Left hindlimb (tissue), 1 donor: Measurements from ENCODE around the gene DRGX.

Experiments
- DNase-seq: peaks from one replicate; pipeline ENCODE4 v3.0.0-alpha.2; 2018

The DRGX gene

GRCh38 chr10:49407552-49408137, 11.8 kb upstream of the DRGX start:
- peak; percentile 69 for DNase-seq

DNA sequence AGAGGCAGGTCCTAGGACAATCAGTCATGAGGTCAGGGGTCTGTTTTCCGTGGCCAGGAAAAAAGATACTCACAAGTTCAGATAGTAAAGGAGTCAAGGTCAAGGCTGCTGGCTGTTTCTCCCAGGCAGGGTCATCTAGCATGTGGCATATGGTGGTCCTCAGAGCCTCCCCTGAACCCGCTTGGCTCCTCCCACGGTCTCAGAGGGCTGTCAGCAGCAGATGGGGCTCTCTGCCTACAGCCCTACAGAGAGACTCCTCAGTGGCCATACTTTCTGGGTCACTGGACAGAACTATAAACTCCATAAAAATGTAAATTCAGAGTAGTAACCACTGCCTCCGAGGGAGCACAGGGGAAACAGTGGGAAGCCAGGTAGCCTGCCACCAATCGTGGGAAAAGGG, 11.3 kb upstream of the DRGX start:
- DNase-seq = no peak

DNA sequence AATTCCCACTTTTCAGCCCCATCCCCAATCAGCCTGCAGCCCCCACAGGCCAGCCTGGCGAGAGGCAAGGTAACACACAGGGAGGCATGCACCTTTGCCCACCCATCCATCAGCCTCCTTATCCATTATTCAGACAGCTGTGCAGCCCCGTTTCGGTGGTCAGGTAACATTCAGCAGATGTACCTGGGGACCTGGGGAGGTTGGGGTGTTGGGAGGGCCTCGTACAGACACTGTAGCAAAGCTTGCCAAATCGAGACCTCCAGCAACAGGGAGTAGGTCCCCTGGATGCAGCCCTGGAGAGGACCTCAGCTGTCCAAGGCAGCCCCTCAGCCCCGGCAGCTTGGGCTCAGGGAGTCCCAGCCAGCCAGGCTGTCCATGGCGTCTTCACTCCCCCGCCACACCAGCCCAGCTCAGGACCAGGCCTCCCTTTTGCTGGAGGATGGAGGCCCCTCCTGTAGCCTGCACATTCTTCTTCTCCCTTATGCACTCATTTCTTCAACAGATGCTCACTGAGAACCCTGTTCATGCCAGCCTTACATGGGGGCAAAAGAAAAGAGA, 8.5 kb upstream of the DRGX start:
- no peak for DNase-seq

- no peak for DNase-seq
These were observed 7.5 kb upstream of the DRGX start for GRCh38 chr10:49403363-49403762.

- DNase-seq = no peak
These were observed 4.5 kb upstream of the DRGX start for GRCh38 chr10:49400365-49400764.

DNA sequence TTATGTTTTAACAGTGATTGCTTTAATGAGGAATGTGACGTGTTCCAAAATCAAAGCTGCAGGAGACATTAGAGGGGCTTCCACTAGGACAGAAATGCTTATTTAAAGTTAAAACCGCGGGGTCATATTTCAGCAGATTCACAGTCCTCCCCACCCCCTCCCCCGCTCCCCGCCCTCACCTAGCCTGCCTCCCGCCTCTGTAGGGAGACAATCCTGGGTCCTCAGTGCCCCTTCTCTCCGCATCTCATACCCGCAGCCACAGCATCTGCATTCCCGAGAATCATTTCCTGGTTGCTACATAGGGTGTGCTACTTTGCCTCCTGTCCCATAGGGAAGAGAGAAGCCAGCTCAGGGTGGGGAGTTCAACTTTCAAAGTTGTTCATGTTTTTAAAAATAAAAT, 3.1 kb upstream of the DRGX start:
- no peak for DNase-seq

DNA sequence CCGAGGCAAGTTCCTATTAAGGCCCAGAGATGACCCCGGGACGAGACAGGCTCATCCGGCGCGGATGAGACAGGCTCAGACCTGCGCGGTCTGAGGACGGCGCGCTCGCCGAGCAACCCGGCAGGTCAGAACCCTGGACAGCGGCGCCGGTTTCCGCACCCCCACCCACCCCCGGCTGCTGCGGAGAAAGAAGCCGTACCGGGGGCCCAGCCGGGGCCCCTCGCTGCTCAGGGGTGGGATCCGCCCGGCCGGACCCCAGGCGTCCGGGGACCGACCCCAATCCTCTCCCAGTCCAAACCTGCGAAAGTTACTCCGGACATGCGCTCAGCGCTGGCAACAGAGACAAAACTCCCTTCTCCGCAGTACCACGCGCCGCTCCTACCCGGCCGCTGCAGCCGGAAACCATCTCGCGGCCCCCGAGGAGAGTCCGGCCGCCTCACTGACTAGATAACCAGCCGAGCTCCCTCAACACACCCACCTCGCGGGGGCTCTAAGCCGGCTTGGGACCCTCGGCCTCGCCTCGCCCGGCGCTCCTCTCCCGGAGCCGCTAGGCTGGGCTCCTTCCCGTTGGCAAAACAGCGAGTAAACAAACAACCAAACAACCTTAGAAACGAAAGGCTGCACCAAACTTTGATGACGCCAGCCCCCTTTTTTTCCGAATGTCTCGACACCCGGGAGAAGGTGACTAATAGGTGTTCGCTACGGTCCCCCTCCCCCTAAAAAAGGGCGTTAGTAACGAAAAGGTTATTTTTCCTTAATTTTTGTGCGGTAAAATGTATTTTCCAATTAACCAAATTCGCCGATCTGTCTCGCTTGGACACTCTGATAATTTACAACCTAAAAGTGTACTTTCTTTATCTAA, 2.3 kb upstream of the DRGX start:
- DNase-seq = peak; percentile 62

- no peak for DNase-seq
These were observed 1.4 kb upstream of the DRGX start for GRCh38 chr10:49397036-49397999.

DNA sequence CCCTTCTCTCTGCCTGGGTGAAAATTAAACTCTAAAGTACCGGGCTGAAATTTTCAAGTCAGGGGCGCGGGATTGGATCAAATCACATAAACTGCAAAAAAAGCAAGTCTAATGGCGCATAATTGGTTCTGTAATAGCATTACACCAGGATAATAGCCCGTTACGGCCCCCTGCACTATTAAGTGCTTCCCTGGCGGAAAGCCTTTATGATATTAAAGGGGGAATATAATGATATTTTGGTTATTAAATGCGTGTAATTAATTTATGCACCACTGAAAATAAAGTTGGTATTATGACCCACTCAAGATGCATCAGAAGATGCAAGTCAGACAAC, 744 bp upstream of the DRGX start:
- no peak for DNase-seq

DNA sequence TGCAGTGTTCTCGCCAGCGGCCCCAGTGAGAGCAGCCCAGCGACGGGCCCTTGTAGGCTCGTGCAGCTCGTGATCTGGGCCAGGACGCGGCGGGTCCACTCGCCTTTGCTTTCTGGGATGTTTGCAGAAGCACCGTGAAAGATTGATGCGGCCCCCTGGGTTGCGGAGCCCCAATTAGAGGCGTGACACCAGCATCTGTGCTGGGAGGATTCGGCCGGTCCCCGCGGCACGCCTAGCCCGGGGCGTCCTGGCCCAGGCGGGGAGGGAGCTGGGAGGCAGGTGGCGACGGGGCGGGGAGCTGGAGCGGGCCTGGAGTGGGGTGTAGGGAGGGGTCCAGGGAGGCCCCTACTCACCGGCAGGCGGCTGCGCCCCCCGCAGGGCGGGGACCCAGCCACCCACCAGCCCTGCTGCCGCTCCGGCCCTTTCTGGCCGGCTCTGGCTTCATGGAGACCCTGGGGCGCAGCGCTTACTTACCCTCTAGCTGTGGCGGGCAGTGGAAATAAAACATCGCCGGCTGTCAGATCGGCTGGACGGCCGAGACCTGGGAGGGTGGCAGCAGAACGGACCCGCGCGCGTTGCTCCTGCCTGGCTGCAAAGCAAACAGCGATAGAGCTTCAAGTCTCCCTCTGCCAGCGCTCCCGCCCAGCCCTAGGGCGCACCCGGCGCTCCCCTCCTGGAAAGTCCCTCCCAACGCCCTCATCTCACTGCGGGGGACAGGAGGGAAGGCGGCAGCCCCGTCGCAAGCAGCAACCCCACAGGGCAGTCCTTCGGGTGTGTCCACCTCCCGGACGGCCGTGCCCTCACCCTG, 752 bp downstream of the DRGX start:
- DNase-seq = no peak

DNA sequence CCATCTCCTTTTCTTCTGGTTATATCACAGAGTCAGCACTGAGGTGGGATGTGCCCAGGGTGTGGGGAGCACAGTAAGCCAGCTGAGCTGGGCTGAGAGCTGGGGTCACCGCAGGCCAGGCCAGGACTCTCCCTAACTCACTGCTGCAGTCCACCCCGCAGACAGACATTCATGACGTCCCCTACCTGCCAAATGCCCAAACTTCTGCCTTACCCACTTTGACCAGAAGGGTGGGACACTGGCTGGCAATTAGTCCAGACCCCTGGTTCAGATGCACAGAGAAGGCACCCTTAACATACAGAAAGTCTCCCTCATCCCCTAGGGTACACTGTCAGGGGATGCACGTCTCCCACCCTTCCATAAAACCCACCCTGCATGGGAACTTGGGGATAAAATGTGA, 2.1 kb downstream of the DRGX start:
- DNase-seq = no peak

GRCh38 chr10:49393301-49393700, 2.6 kb downstream of the DRGX start:
- DNase-seq = no peak

- no peak for DNase-seq
These were observed 6.4 kb downstream of the DRGX start for GRCh38 chr10:49389361-49389933.

DNA sequence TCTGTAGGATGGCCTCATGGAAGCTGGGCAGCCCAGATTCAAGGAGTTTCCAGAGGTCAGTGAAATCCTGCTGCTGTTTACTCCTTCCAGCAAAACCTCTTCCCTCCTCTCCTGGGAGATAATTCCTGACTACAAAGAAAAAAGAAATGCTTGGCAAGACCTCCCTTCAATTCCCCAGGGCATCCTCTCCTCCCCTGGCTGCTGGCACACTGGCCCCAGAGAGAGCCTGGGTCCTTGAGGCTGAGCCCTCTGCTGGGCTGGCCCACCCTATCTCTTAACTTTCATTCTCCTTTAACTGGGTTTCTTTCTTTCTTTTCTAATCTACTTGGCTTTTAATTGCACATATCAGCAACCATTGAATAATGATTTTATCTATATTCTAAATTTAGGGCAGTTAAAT, 7.7 kb downstream of the DRGX start:
- no peak for DNase-seq

DNA sequence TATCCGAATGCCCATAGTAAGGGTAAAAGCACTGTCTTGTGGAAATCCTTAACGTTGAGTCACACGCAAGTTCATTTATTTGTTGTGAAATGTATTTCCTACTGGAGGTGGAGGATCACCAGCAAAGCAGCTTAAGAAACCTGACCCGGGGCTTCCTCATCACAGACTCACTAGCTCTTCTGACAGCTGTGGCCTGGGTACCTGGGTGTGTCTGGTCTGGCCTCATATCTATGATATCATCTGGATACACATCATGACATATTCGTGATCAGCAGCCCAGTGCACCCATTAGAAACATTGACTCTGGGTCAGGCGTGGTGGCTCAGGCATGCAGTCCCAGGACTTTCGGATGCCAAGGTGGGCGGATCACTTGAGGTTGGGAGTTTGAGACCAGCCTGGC, 8.8 kb downstream of the DRGX start:
- DNase-seq = no peak

DNA sequence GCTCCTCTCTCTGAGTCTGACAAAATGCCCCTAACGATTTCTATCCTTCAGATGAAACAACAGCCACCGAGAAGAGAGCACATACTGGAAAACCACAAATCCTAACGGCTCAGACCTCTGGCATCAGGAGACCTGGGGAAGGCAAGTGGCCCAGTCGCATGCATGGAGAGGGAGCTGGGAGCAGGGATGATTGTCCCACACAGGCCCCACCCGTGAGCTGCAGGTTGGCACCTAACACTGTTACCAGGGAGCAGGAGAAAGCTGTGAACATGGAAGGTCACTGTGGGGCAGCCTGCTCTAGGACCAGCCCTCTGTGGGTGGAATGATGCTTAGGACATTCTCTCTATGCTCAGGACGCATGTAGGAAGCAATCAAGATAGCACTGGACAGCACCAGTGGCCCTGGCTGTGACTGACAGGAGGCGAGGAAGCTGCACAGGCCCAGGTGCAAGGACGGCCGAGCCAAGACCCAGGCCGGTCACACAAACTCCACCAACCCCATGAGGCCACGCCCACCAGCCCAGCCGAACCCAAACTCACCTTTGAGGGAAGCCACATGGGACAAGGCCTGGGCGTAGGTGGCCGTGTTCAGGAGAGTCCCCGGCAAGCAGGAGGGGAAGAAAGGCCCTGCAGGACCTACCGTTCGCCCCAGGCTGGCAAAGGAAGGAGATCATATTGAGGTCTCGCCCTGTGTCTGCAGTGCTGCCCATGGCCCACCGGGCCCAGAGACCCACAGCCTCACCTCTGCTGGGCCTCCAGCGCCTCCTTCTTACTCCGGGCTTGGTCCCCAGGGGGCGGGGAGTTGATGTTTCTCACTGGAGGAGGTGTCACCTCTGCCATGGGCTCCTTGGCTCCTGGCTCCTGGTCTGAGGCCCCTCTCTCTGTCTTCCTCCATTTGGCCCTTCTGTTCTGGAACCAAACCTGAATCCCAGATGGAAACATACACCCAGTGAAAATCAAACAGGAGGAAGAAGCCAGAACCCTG, 9.7 kb downstream of the DRGX start:
- DNase-seq = no peak

DNA sequence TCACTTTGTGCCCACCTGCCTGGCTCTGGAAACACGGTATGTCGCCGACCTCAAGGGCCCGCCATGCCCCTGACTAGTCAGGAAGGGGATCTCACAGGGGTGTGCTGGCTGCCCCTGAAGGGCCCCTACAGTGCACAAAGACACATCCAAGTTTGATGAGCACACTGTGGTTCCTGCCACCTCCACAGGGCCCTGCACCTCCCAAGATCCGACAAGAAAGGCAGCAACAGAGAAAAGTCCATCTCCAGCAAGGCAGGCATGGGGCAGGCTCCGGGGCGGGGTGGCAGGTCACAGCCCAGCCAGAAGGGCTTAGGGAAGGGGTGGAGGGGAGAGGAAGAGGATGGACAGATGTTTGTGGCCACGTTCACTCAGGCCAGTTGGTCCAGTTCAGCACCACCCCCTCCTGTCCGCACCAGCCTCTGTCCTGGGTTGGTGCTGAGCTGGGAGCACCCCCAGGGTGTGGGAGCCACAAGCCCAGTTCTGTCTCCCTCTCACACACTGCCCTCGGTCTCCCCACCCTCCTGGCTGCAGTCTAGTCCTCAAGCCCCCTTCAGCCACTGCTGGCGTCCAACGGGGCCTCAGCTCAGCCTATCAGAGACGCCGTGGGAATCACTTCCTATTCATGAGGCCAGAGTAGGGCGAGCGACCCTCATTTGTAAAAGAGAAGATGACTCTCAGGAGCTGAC, 11.5 kb downstream of the DRGX start:
- DNase-seq = no peak

DNA sequence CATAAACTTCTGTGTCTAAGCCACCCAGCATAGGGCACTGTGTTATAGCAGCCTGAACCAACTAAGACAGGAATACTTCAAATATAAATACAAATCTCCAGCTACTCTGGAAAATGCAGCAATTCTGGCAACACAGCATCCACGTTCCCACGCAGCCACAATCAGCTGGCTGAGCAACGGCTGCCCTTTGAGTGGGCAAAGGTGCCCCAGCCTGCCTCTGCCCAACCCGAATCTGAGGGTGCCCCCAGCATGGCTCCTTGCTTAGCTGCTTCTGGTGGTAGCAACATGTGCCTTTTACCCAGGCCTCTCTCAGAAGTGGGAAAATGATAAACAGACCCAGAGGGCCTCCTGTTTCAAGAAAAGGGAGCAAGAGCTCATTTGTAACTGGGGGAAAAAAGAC, 12.0 kb downstream of the DRGX start:
- DNase-seq = no peak

DNA sequence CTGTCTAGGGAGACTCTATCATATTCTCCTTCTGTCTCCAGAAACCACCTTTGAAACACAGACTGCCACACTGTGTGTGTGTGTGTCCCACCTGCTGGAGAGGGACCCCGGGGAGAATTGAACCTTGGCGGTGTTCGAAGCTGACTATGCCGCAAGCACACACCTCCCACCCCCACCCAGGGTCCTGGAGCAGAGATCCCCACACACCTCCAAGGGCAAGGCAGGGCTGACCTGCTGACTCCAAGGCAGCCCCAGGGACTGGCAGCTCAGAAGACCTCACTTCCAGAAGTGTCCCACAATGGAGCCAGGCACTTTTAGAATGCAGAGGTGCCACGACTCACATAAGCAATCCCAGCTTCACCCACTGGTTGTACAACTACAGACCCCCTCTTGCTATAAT, 13.1 kb downstream of the DRGX start:
- no peak for DNase-seq

DNA sequence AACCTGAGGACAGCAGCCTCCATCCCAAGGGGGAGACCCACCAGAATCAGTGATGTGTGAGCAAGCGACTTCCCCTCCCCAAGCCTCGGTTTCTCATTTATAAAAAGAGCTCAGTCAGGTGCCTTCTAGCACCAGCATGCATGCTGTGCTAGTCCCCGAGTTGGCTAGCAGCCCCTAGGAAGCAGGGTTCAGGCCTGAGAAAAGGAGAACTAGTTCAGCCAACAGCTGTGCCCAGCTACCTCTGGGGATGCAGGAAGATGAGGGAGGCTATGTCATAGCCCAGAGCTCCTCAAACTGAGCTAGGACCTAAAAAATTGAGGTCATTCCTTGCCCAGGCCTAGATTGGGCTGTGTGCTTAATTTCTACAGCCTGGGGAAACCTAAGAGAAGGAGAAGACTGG, 13.7 kb downstream of the DRGX start:
- no peak for DNase-seq
